Stomach smooth muscle (tissue), 2 donors: ENCODE measurements around the gene SKAP1.
A peak's percentile ranks its signal among the peaks of the same experiment; 100 is the strongest.
"Not testable (repeated sequence)": the region's sequence is repeated elsewhere in the genome, so short reads cannot be mapped to it uniquely, and the experiment has no call there.

Source experiments
- H3K27ac ChIP-seq: one replicate; pipeline ENCODE4 v1.7.0; 2013; ENCODE audit warnings: mild to moderate bottlenecking, low read length, inconsistent platforms
- H3K27me3 ChIP-seq, 2 donors: one replicate each; pipeline ENCODE4 v1.7.0; 2013; ENCODE audit warnings: low read length in 2 of 2; ENCODE audit not compliant: insufficient read depth in 2 of 2, control insufficient read depth in 1 of 2
- H3K36me3 ChIP-seq, 2 donors: one replicate each; pipeline ENCODE4 v1.7.0; 2013; ENCODE audit warnings: low read length in 2 of 2; ENCODE audit not compliant: control insufficient read depth in 2 of 2, insufficient read depth in 2 of 2
- H3K4me1 ChIP-seq: one replicate; pipeline ENCODE4 v1.7.0; 2013; ENCODE audit warnings: low read length; ENCODE audit not compliant: control insufficient read depth, insufficient read depth
- H3K4me3 ChIP-seq, 2 donors: one replicate each; pipeline ENCODE4 v1.7.0; 2013; ENCODE audit warnings: low read length in 2 of 2
- H3K9ac ChIP-seq, 2 donors: one replicate each; pipeline ENCODE4 v1.7.0; 2013; ENCODE audit warnings: low read length in 2 of 2, mild to moderate bottlenecking in 1 of 2
- H3K9me3 ChIP-seq, 2 donors: one replicate each; pipeline ENCODE4 v1.7.0; 2013; ENCODE audit warnings: low read length in 2 of 2; ENCODE audit not compliant: control insufficient read depth in 2 of 2
- donor health status: healthy.
- donor health status: Pancreatic carcinoma.

SKAP1 gene

GRCh38 chr17:48465884-48466283, 35.9 kb upstream of the SKAP1 start:
- no peaks in the 10 kb centered on the region for H3K4me1 ChIP-seq
- no peaks in the 10 kb centered on the region for H3K9me3 ChIP-seq
- peaks cover 0 to 4% of the 10 kb centered on the region in 2 donors for H3K27me3 ChIP-seq
- no peak overlapping the region for H3K4me3 ChIP-seq
- no peaks in the 10 kb centered on the region for H3K36me3 ChIP-seq
- no peak overlapping the region for H3K27ac ChIP-seq
- no peak overlapping the region for H3K9ac ChIP-seq

DNA sequence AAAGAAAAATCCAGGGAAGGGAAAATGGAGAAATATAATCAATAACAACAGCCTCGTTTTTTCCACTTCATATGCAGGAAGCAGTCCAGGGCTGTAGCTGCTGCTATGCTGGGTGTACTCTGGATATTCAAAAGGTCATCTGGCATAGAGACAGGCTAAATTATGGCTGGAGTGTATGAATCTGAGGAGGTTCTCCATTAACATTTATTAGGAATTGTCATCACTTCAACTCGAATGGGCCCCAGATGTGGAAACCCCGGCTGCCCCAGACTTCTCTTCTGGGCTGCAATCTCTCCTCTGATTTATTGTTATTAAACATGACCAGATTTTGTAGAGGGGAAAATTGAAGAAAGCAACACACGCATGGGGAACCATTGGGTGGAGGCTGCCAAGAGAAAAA, 33.5 kb upstream of the SKAP1 start:
- no peak overlapping the region for H3K9ac ChIP-seq
- no peaks in the 10 kb centered on the region for H3K4me1 ChIP-seq
- H3K27ac ChIP-seq: no peak overlapping the region
- no peaks in the 10 kb centered on the region for H3K9me3 ChIP-seq
- H3K36me3 ChIP-seq: no peaks in the 10 kb centered on the region
- peaks cover 0 to 11% of the 10 kb centered on the region in 2 donors for H3K27me3 ChIP-seq
- H3K4me3 ChIP-seq: no peak overlapping the region

DNA sequence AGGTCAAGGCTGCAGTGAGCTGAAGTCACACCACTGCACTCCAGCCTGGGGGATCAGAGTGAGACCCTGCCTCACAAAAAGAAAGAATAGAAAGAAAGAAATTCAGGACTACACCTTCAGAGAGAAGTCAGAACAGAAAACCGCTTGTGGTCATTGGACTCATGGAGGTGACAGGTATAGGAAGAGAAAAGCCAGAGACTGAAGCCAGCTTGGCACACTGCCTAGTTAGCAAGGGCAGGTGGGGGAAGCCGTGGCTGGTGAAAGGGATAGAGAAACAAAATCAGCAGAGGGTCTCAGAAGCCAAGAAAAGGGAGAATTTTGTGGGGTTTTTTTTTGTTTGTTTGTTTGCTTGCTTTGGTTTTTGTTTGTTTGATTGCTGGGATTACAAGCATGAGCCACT, 32.9 kb upstream of the SKAP1 start:
- peaks cover 0 to 11% of the 10 kb centered on the region in 2 donors for H3K27me3 ChIP-seq
- no peak overlapping the region for H3K9ac ChIP-seq
- no peak overlapping the region for H3K4me3 ChIP-seq
- H3K27ac ChIP-seq: no peak overlapping the region
- H3K4me1 ChIP-seq: no peaks in the 10 kb centered on the region
- H3K9me3 ChIP-seq: no peaks in the 10 kb centered on the region
- no peaks in the 10 kb centered on the region for H3K36me3 ChIP-seq

GRCh38 chr17:48460052-48460451, 30.0 kb upstream of the SKAP1 start:
- Histone ChIP-seq H3K9me3 (peaks cover 0 to under 1% of the 10 kb centered on the region in 2 donors), H3K9ac (no peak overlapping the region), H3K27ac (no peak overlapping the region), H3K4me1 (peaks cover 5% of the 10 kb centered on the region), H3K27me3 (peaks cover 19 to 20% of the 10 kb centered on the region in 2 donors), H3K36me3 (no peaks in the 10 kb centered on the region), H3K4me3 (no peak overlapping the region)

DNA sequence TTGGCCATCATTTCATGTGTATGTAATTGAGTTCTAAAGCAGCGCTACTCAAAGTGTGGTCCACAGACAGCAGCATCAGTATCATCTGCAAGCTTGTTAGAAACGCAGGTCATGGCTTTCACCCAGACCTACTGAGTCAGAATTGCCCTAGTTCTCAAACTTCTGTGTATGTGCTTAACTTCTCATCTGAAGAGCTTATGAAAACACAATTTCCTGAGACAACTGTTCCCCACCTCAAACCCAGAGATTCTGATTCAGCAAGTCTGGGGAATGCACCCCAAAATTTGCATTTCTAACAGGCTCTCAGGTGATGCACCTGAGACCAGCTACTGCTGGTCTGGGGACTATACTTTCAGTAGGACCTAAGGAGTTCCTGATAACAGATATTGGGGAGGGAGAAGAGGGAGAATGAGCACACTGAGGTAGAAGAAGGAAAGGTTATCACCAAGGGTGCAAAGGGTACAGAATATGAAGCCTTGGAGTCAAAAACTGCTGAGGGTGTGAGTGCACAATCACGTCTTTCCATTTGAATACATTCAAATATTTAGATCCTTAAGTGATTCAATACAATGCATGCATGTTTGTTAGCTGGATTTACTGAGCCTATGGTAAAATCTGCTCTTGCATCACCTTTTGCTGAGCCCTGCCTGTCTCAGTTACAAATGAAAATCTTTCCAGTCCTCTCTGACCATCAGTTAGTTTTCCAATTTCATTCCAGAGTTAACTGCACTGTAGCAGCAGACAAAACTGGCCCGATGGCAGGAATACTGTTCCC, 29.2 kb upstream of the SKAP1 start:
- no peaks in the 10 kb centered on the region for H3K36me3 ChIP-seq
- H3K4me1 ChIP-seq: peaks cover 5% of the 10 kb centered on the region
- H3K27ac ChIP-seq: no peak overlapping the region
- H3K9ac ChIP-seq: no peak overlapping the region
- peaks cover 19 to 21% of the 10 kb centered on the region in 2 donors for H3K27me3 ChIP-seq
- H3K4me3 ChIP-seq: no peak overlapping the region
- peaks cover 0 to 3% of the 10 kb centered on the region in 2 donors for H3K9me3 ChIP-seq

DNA sequence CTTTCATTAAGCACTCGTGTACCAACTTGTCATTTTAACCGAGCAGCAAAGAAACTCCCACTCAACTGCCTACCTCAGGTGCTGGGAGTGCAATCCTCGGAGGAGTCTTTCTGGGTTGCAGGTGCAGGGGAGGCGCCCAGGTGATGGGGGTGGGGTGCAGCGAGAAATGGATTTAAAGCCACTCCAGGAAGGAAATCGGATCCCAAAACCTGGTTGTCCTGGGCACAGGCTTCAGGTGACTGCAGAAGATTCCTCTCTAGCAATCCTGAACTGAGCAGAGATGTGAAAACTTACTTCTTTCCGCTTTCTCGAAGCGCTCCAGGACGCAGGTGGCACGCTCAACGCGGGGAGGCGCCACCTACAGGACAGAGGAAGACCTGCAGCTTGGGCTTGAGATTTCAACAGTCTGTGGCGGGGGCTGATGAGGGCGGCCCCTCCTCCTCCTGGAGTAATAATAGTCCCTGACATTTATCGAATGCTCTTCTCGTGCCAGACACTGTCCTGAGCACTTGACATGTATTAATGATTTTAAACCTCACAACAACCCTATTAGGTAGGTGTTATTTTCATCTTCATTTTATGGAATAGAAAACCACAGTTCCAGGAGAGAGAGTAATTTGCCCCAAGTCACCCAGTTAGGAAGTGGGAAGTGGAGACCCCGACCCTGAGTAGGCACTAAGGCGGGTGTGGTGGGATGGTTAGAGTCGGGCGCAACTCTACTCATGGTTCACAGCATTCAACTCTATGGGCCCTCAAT, 27.2 kb upstream of the SKAP1 start:
- no peaks in the 10 kb centered on the region for H3K36me3 ChIP-seq
- peaks cover 19 to 21% of the 10 kb centered on the region in 2 donors for H3K27me3 ChIP-seq
- H3K9me3 ChIP-seq: peaks cover 0 to 3% of the 10 kb centered on the region in 2 donors
- no peak overlapping the region for H3K9ac ChIP-seq
- H3K4me1 ChIP-seq: peaks cover 5% of the 10 kb centered on the region
- H3K4me3 ChIP-seq: peak overlapping the region in 1 of 2 donors; percentile 8
- no peak overlapping the region for H3K27ac ChIP-seq

- Histone ChIP-seq H3K27me3 (peaks cover 19 to 21% of the 10 kb centered on the region in 2 donors), H3K9ac (no peak overlapping the region), H3K4me3 (no peak overlapping the region), H3K36me3 (no peaks in the 10 kb centered on the region), H3K4me1 (peaks cover 5% of the 10 kb centered on the region), H3K9me3 (peaks cover 0 to 3% of the 10 kb centered on the region in 2 donors), H3K27ac (no peak overlapping the region)
These were observed 26.6 kb upstream of the SKAP1 start for GRCh38 chr17:48456589-48456988.

- peaks cover 19 to 21% of the 10 kb centered on the region in 2 donors for H3K27me3 ChIP-seq
- H3K9ac ChIP-seq: no peak overlapping the region
- no peak overlapping the region for H3K4me3 ChIP-seq
- no peak overlapping the region for H3K27ac ChIP-seq
- no peaks in the 10 kb centered on the region for H3K36me3 ChIP-seq
- peaks cover 5% of the 10 kb centered on the region for H3K4me1 ChIP-seq
- peaks cover 0 to 3% of the 10 kb centered on the region in 2 donors for H3K9me3 ChIP-seq
These were observed 25.8 kb upstream of the SKAP1 start for GRCh38 chr17:48455791-48456190.

- H3K27ac ChIP-seq: no peak overlapping the region
- H3K9ac ChIP-seq: no peak overlapping the region
- H3K36me3 ChIP-seq: no peaks in the 10 kb centered on the region
- no peak overlapping the region for H3K4me3 ChIP-seq
- H3K4me1 ChIP-seq: peaks cover 5% of the 10 kb centered on the region
- H3K9me3 ChIP-seq: peaks cover 0 to 3% of the 10 kb centered on the region in 2 donors
- H3K27me3 ChIP-seq: peaks cover 14 to 19% of the 10 kb centered on the region in 2 donors
These were observed 23.4 kb upstream of the SKAP1 start for GRCh38 chr17:48453447-48453846.

- H3K9me3 ChIP-seq: peaks cover 0 to 3% of the 10 kb centered on the region in 2 donors
- no peaks in the 10 kb centered on the region for H3K4me1 ChIP-seq
- H3K4me3 ChIP-seq: no peak overlapping the region
- no peak overlapping the region for H3K27ac ChIP-seq
- no peak overlapping the region for H3K9ac ChIP-seq
- no peaks in the 10 kb centered on the region for H3K36me3 ChIP-seq
- H3K27me3 ChIP-seq: peaks cover 7% of the 10 kb centered on the region in 2 donors
These were observed 21.5 kb upstream of the SKAP1 start for GRCh38 chr17:48451489-48451888.

DNA sequence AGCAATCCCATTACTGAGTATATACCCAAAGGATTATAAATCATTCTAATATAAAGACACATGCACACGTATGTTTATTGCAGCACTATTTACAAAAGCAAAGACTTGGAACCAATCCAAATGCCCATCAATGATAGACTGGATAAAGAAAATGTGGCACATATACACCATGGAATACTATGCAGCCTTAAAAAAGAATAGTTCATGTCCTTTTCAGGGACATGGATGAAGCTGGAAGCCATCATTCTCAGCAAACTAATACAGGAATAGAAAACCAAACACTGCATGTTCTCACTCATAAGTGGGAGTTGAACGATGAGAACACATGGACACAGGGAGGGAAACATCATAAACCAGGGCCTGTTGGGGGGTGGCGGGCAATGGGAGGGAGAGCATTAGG, 19.3 kb upstream of the SKAP1 start:
- not testable (repeated sequence) for H3K27me3 ChIP-seq, H3K36me3 ChIP-seq, H3K9me3 ChIP-seq, H3K4me1 ChIP-seq, H3K27ac ChIP-seq, H3K9ac ChIP-seq, H3K4me3 ChIP-seq
